GM12801 (cell line): ENCODE data around the gene HAGH.

Source experiments
- CTCF ChIP-seq: IDR thresholded peaks from one replicate; pipeline ENCODE4 v1.5.1; 2011; ENCODE audit warnings: control low read depth; ENCODE audit not compliant: insufficient read length; ENCODE audit errors: extremely low read depth

Gene HAGH

GRCh38 chr16:1772908-1773702 lies 53.5 kb downstream of the HAGH start, which contains the start of gene MRPS34:
TSS of gene MRPS34 (minus strand) at chr16:1773134. CDS start at chr16:1773119, 15 bp downstream.
- no peak for TF ChIP-seq CTCF

- TF ChIP-seq CTCF, result no peak
These were observed 54.2 kb downstream of the HAGH start, which contains the start of gene EME2 for GRCh38 chr16:1772362-1772907. TSS of gene EME2 (plus strand) at chr16:1772810. CDS start at chr16:1773228, 418 bp downstream.

GRCh38 chr16:1771864-1772361 lies 54.7 kb downstream of the HAGH start:
- no peak for TF ChIP-seq CTCF

- TF ChIP-seq CTCF, result no peak
These were observed 55.3 kb downstream of the HAGH start, which contains the start of gene NME3 for GRCh38 chr16:1771188-1771863. TSS of gene NME3 (minus strand) at chr16:1771543. CDS start at chr16:1771534, 9 bp downstream.

- no peak for TF ChIP-seq CTCF
These were observed 56.1 kb downstream of the HAGH start for GRCh38 chr16:1770328-1771187.

GRCh38 chr16:1769402-1770300 lies 57.0 kb downstream of the HAGH start:
- no peak for TF ChIP-seq CTCF
